HepG2 (cell line): ENCODE measurements around the gene GPR12. TPM values are rescaled to one million over a fixed set of nuclear protein-coding genes. Genes with fewer than 3 reads are reported as not detected.

Experiments
- ATAC-seq: fragments of 200-7000 bp; cut with Tn5 transposase; 3 replicates; pipeline ENCODE4 v1.9.1; 2020; ENCODE audit warnings: mild to moderate bottlenecking, moderate library complexity
- BruUV-seq: library from RNA; stranded (reverse); fragments of 400-500 nt; replicated peaks from 2 replicates; lab custom pipeline; 2021; lab: Mats Ljungman, UMichigan
- CTCF ChIA-PET: fragments of 300-600 bp; formaldehyde crosslinking; extraction: SDS; loops from one replicate; lab custom pipeline; 2021; ENCODE audit warnings: low total read pairs, inconsistent platforms, low intra/inter-chr PET ratio; lab: Yijun Ruan, JAX
- POLR2A ChIA-PET: fragments of 350-600 bp; sonication (Branson Sonifier 250); formaldehyde crosslinking; loops from one replicate; lab custom pipeline; 2020; ENCODE audit warnings: antibody characterized with exemption, inconsistent platforms; lab: Yijun Ruan, JAX
- DNase-seq: peaks from one replicate; pipeline ENCODE4 v3.0.0-alpha.2; 2015; ENCODE audit warnings: low spot score
- FAIRE-seq: peaks from 3 replicates; lab custom pipeline; 2011; peaks lifted over from hg19 to GRCh38; lab: Jason Lieb, UNC
- H2AFZ ChIP-seq: one replicate; pipeline ENCODE4 v1.6.1; 2011; ENCODE audit warnings: low read length, inconsistent platforms
- H3K27ac ChIP-seq: fragments of 300-600 bp; 3 replicates; pipeline ENCODE4 v1.8.0; 2011; ENCODE audit warnings: mixed run types, mild to moderate bottlenecking, mixed read lengths, low read length, inconsistent platforms; ENCODE audit not compliant: insufficient read depth; ENCODE audit errors: extremely low read length
- H3K27me3 ChIP-seq, 2 experiments: fragments of 200-600 bp in 1 of 2; 2 replicates in 1 of 2; 3 replicates in 1 of 2; pipeline versions ENCODE4 v1.6.0 to v1.8.0; 2011; ENCODE audit warnings: low read length in 2 of 2, mild to moderate bottlenecking in 2 of 2, moderate library complexity in 2 of 2, inconsistent platforms in 1 of 2; ENCODE audit not compliant: insufficient read depth in 2 of 2, control insufficient read depth in 1 of 2
- H3K36me3 ChIP-seq, 2 experiments: fragments of 200-600 bp in 1 of 2; replicated peaks in 1 of 2; 2 replicates in 1 of 2; 3 replicates in 1 of 2; pipeline versions ENCODE4 v1.5.1 to v1.8.0; 2011; ENCODE audit warnings: low read length in 2 of 2, inconsistent platforms in 1 of 2; ENCODE audit not compliant: insufficient read depth in 2 of 2, control insufficient read depth in 1 of 2
- H3K4me1 ChIP-seq: 2 replicates; pipeline ENCODE4 v1.5.1; 2012; ENCODE audit warnings: low read length, inconsistent platforms; ENCODE audit not compliant: insufficient read depth
- H3K4me2 ChIP-seq: 2 replicates; pipeline ENCODE4 v1.6.0; 2011; ENCODE audit warnings: low read depth, low read length, inconsistent platforms
- H3K4me3 ChIP-seq, 3 experiments: fragments of 200-600 bp in 1 of 3; sonication (generic), shearing (Covaris generic) in 1 of 3; replicated peaks in 1 of 3; 2 replicates each; pipeline ENCODE4 v1.5.1; 2011 to 2016; ENCODE audit warnings: low read length in 3 of 3, inconsistent platforms in 2 of 3, low read depth in 2 of 3, mild to moderate bottlenecking in 2 of 3, control low read depth in 1 of 3, mixed read lengths in 1 of 3; ENCODE audit not compliant: insufficient read depth in 1 of 3
- H3K79me2 ChIP-seq: one replicate; pipeline ENCODE4 v1.6.1; 2011; ENCODE audit warnings: low read length, inconsistent platforms; ENCODE audit not compliant: insufficient read depth
- H3K9ac ChIP-seq: 2 replicates; pipeline ENCODE4 v1.6.0; 2011; ENCODE audit warnings: mild to moderate bottlenecking, low read depth, low read length, inconsistent platforms; ENCODE audit not compliant: insufficient read depth
- H3K9me3 ChIP-seq: 2 replicates; pipeline ENCODE4 v1.5.1; 2012; ENCODE audit warnings: mild to moderate bottlenecking, low read length
- H4K20me1 ChIP-seq: 2 replicates; pipeline ENCODE4 v1.6.0; 2011; ENCODE audit warnings: inconsistent platforms, mild to moderate bottlenecking, low read length, moderate library complexity; ENCODE audit not compliant: insufficient read depth
- ARNT2 ChIP-seq: sonication (generic); formaldehyde crosslinking; IDR thresholded peaks from 2 replicates; pipeline ENCODE4 v1.8.0; 2022; ENCODE audit warnings: mild to moderate bottlenecking, low read depth, missing genetic modification reagents, moderate library complexity
- CSRNP2 ChIP-seq: sonication (generic); formaldehyde crosslinking; conservative IDR thresholded peaks from 2 replicates; pipeline ENCODE4 v1.8.0; 2022; ENCODE audit warnings: low read depth, missing genetic modification reagents
- EED ChIP-seq: sonication (generic); formaldehyde crosslinking; IDR thresholded peaks from 2 replicates; pipeline ENCODE4 v1.5.0; 2020; ENCODE audit warnings: mild to moderate bottlenecking, missing genetic modification reagents
- GTF2F1 ChIP-seq: fragments of 150-350 bp; IDR thresholded peaks from 2 replicates; pipeline ENCODE4 v1.6.1; 2014; ENCODE audit warnings: low read length
- NFE2 ChIP-seq: sonication (generic); formaldehyde crosslinking; IDR thresholded peaks from 2 replicates; pipeline ENCODE4 v1.4.0; 2020; ENCODE audit warnings: missing genetic modification reagents
- PRMT3 ChIP-seq: sonication (generic); formaldehyde crosslinking; IDR thresholded peaks from 2 replicates; pipeline ENCODE4 v1.8.1; 2022; ENCODE audit warnings: low read depth, mild to moderate bottlenecking, moderate library complexity, missing genetic modification reagents, borderline replicate concordance
- SNAPC4 ChIP-seq: sonication (generic); formaldehyde crosslinking; IDR thresholded peaks from 2 replicates; pipeline ENCODE4 v1.4.0; 2020; ENCODE audit warnings: mild to moderate bottlenecking, missing genetic modification reagents
- TEF ChIP-seq: sonication (generic); formaldehyde crosslinking; IDR thresholded peaks from 2 replicates; pipeline ENCODE4 v1.5.0; 2020; ENCODE audit warnings: missing genetic modification reagents
- ZNF335 ChIP-seq: sonication (generic); formaldehyde crosslinking; IDR thresholded peaks from 2 replicates; pipeline ENCODE4 v1.4.0; 2020; ENCODE audit warnings: missing genetic modification reagents
- ZNF614 ChIP-seq: IDR thresholded peaks from 2 replicates; pipeline ENCODE4 v1.6.1; 2018; ENCODE audit warnings: missing biosample characterization, missing genetic modification reagents, inconsistent platforms, borderline replicate concordance
- ZNF776 ChIP-seq: sonication (generic); formaldehyde crosslinking; IDR thresholded peaks from 2 replicates; pipeline ENCODE4 v1.4.0; 2020; ENCODE audit warnings: mild to moderate bottlenecking, missing genetic modification reagents
- ZNF878 ChIP-seq: sonication (generic); formaldehyde crosslinking; IDR thresholded peaks from 2 replicates; pipeline ENCODE4 v1.8.1; 2023; ENCODE audit warnings: mild to moderate bottlenecking, missing genetic modification reagents, moderate library complexity
- ZSCAN5A ChIP-seq: sonication (generic); formaldehyde crosslinking; IDR thresholded peaks from 2 replicates; pipeline ENCODE4 v1.8.0; 2022; ENCODE audit warnings: mild to moderate bottlenecking, missing genetic modification reagents, borderline replicate concordance
- WGBS: methylation state at CpG from one replicate; pipeline ENCODE4 v1.1.6; 2017; ENCODE audit warnings: low lambda C conversion rate; 5-methylcytosine and 5-hydroxymethylcytosine counted together
- in situ Hi-C: cut with HindIII; loops from 2 replicates; pipeline ENCODE4 v1.10.0; 2017; ENCODE audit warnings: low pct_unique_long_range_greater_than_20kb; ENCODE audit not compliant: extremely low pct_ligation_motif_present
- intact Hi-C: fragments of 100-400 bp; cut with micrococcal nuclease; formaldehyde crosslinking; loops from one replicate; pipeline ENCODE4 v1.10.0; 2022; ENCODE audit not compliant: unreplicated experiment
- polyA plus RNA-seq, 8 experiments: library from polyadenylated mRNA; depleted of rRNA in 3 of 8; stranded (reverse) in 7 of 8; unstranded in 1 of 8; fragments of >200 nt; fragmentation: Illumina TruSeq in 4 of 8; extraction: Trizol in 4 of 8; gene quantifications; 2 replicates each; pipeline versions ENCODE4 v1.2.1 to v1.2.3, GENCODE V29; 2011 to 2016; ENCODE audit warnings: low read depth in 4 of 8, missing spikeins in 1 of 8, mixed read lengths in 1 of 8; ENCODE audit not compliant: insufficient read depth in 1 of 8
- total RNA-seq, 5 experiments: library from RNA; depleted of rRNA; stranded (reverse); fragments of >200 nt; fragmentation: Illumina TruSeq; extraction: Trizol; gene quantifications; 2 replicates each; pipeline ENCODE4 v1.2.3, GENCODE V29; 2016; ENCODE audit warnings: low read depth in 1 of 5
- TF ChIP-seq, protein P1 (sequence below): sonication (generic); formaldehyde crosslinking; IDR thresholded peaks from 2 replicates; pipeline ENCODE4 v1.4.0; 2020; ENCODE audit warnings: mild to moderate bottlenecking, missing genetic modification reagents

The GPR12 gene
- total and polyA plus RNA-seq, 2 of the 13 experiments (the other 11 are each of a cell fraction or from before 2014, with no cell fraction given), result not detected

DNA sequence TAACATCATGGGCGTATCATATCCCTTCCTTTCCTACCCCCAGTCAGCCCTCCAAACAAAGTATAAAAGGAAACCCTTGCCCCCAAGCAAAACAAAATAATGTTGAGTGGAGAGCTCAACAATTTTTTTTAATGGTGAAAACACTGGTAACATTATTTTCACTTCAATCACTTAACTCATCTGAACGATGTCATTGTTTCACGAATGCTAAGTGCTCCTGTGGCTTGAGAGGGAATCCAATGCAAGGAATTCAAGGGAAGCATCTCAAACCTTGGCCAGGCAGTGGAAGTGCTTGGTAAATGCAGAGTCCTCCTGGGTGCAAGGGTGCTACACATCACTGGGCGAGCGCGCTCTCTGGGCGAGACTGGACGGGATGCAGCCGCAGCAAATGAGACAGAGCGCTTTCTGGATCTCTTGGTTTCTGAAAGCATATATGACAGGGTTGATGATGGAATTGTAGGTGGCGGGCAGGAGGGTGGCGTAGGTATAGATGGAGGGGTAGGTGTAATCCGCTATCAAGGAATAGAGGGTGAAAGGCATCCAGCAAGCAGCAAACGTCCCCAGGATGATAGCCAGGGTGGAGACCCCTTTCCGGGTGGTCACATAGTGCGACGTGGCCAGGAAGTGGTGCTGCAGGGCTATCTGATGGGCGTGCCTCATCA is 2.0 kb downstream of the GPR12 start (continued):
- no peak for TF ChIP-seq SNAPC4 (CRISPR knock-in tag)
- TF ChIP-seq ZNF614 (CRISPR knock-in tag), result no peak
- TF ChIP-seq ZNF776 (CRISPR knock-in tag), result no peak

DNA sequence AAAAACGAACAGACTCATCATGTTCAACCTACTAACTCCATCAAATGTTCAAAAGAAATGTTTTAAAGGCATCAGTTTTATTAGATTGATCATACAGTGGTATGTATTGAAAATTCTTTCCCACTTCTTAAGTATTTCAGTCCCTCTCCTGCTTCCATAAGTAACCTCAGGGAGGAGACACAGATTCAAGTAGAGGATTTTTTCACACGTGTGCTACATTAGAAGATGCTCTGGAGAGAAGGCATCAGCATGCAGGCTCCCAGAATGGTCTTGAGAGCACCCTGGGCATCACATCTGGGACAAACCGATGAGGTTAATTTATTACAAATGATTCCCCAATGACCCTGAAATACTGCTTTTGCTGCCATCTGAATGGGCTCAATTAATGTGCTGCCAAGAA is 3.6 kb downstream of the GPR12 start:
- WGBS, result 19% methylated on average over 3 of the region's 3 CpGs
- DNase-seq, result no peak
- Histone ChIP-seq H3K9me3 (no peaks in the 10 kb centered on the region; the same call in 1 of the 2 replicates), H3K4me2 (no peak overlapping the region), H3K27me3 (peaks cover 2 to 38% of the 10 kb centered on the region in 2 experiments; a peak in 3 of 5 replicates), H3K9ac (no peak overlapping the region), H3K4me1 (no peaks in the 10 kb centered on the region), H3K4me3 (no peak overlapping the region), H3K36me3 (no peaks in the 10 kb centered on the region), H2AFZ (no peak overlapping the region), H3K27ac (no peak overlapping the region), H3K79me2 (no peaks in the 10 kb centered on the region), H4K20me1 (no peaks in the 10 kb centered on the region)
- ATAC-seq, result no peak
- ChIA-PET CTCF (no interaction called here), POLR2A (no interaction called here)
- intact Hi-C loops (no loop called here), in situ Hi-C loops (no loop called here)
- no TSS peak for BruUV-seq
- no peak for FAIRE-seq
- no peak for TF ChIP-seq ZSCAN5A (CRISPR knock-in tag)
- TF ChIP-seq CSRNP2 (CRISPR knock-in tag), result no peak
- no peak for TF ChIP-seq ARNT2 (CRISPR knock-in tag)
- TF ChIP-seq ZNF335 (CRISPR knock-in tag), result no peak
- TF ChIP-seq, protein P1, sequence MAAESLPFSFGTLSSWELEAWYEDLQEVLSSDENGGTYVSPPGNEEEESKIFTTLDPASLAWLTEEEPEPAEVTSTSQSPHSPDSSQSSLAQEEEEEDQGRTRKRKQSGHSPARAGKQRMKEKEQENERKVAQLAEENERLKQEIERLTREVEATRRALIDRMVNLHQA, result no peak
- TF ChIP-seq GTF2F1, result no peak
- no peak for TF ChIP-seq TEF (CRISPR knock-in tag)
- TF ChIP-seq NFE2 (CRISPR knock-in tag), result no peak
- no peak for TF ChIP-seq EED (CRISPR knock-in tag)
- TF ChIP-seq ZNF878, result no peak
- no peak for TF ChIP-seq PRMT3 (CRISPR knock-in tag)
